ENCODE results near the gene YY1. TPM values are rescaled to one million over a fixed set of nuclear protein-coding genes. Genes with fewer than 3 reads are reported as not detected.
A peak's percentile ranks its signal among the peaks of the same experiment; 100 is the strongest.

YY1 gene
- polyA plus RNA-seq, 1 experiment: 45.6 TPM

- POLR2A ChIA-PET: interaction anchor here (1.3 kb wide), 1 partner anchor 24 kb away, joined by 4 read pairs; no protein-coding TSS in a partner anchor
Observed at GRCh38 chr14:100213956-100214769, 24.8 kb upstream of the YY1 start.

GRCh38 chr14:100214770-100215083, 24.2 kb upstream of the YY1 start:
- no peaks in the 10 kb centered on the region for H3K27me3 ChIP-seq (ENCODE audit: control insufficient read depth, insufficient read depth, low read length)
- no peak overlapping the region for H3K27ac ChIP-seq (ENCODE audit: low read depth, low read length)
- H3K4me3 ChIP-seq (ENCODE audit: low read depth, low read length): peak overlapping the region; percentile 71
- TF ChIP-seq CTCF (IDR thresholded peaks at IDR 0.05; ENCODE audit: low read depth, low read length): no peak
- CTCF ChIA-PET: interaction anchor here (1.0 to 1.1 kb wide), 2 partner anchors 23 to 26 kb away, joined by 3 read pairs; no protein-coding TSS in a partner anchor
- no peak for DNase-seq (ENCODE audit: low read depth, low spot score)
- no peaks in the 10 kb centered on the region for H3K9me3 ChIP-seq (ENCODE audit: control insufficient read depth, insufficient read depth, low read length)
- POLR2A ChIA-PET: interaction anchor here (1.3 kb wide), 1 partner anchor 23 kb away, joined by 4 read pairs; no protein-coding TSS in a partner anchor

More at GRCh38 chr14:100213956-100214769, 24.8 kb upstream of the YY1 start:
- H3K27ac ChIP-seq (ENCODE audit: low read depth, low read length): peak overlapping the region; percentile 21
- H3K4me3 ChIP-seq (ENCODE audit: low read depth, low read length): peak overlapping the region; percentile 71
- H3K27me3 ChIP-seq (ENCODE audit: control insufficient read depth, insufficient read depth, low read length): no peaks in the 10 kb centered on the region
- TF ChIP-seq CTCF (IDR thresholded peaks at IDR 0.05; ENCODE audit: low read depth, low read length): no peak
- H3K9me3 ChIP-seq (ENCODE audit: control insufficient read depth, insufficient read depth, low read length): no peaks in the 10 kb centered on the region
- DNase-seq (ENCODE audit: low read depth, low spot score): no peak
- CTCF ChIA-PET: interaction anchor here (1.0 to 1.1 kb wide), 2 partner anchors 22 to 27 kb away, joined by 3 read pairs; no protein-coding TSS in a partner anchor

GRCh38 chr14:100215330-100215885, 23.5 kb upstream of the YY1 start:
- ChIA-PET POLR2A (interaction anchor here (1.3 kb wide), 1 partner anchor 22 kb away, joined by 4 read pairs; no protein-coding TSS in a partner anchor), CTCF (interaction anchor here (1.0 kb wide), 1 partner anchor 25 kb away, joined by 3 read pairs; no protein-coding TSS in a partner anchor)
- DNase-seq (ENCODE audit: low read depth, low spot score): no peak
- Histone ChIP-seq H3K4me3 (ENCODE audit: low read depth, low read length) (no peak overlapping the region), H3K27me3 (ENCODE audit: control insufficient read depth, insufficient read depth, low read length) (no peaks in the 10 kb centered on the region), H3K27ac (ENCODE audit: low read depth, low read length) (no peak overlapping the region), H3K9me3 (ENCODE audit: control insufficient read depth, insufficient read depth, low read length) (no peaks in the 10 kb centered on the region)
- TF ChIP-seq CTCF (IDR thresholded peaks at IDR 0.05; ENCODE audit: low read depth, low read length): no peak

- no peak for TF ChIP-seq CTCF (IDR thresholded peaks at IDR 0.05; ENCODE audit: low read depth, low read length)
- ChIA-PET CTCF (interaction anchor here (0.7 to 0.9 kb wide), 2 partner anchors 38 to 272 kb away, joined by 3 to 5 read pairs; no protein-coding TSS in a partner anchor), POLR2A (interaction anchor here (0.5 to 0.7 kb wide), 3 partner anchors 11 to 43 kb away, joined by 3 to 9 read pairs (median 5); no protein-coding TSS in a partner anchor)
- Histone ChIP-seq H3K4me3 (ENCODE audit: low read depth, low read length) (no peak overlapping the region), H3K27ac (ENCODE audit: low read depth, low read length) (no peak overlapping the region), H3K27me3 (ENCODE audit: control insufficient read depth, insufficient read depth, low read length) (no peaks in the 10 kb centered on the region), H3K9me3 (ENCODE audit: control insufficient read depth, insufficient read depth, low read length) (no peaks in the 10 kb centered on the region)
- DNase-seq (ENCODE audit: low read depth, low spot score): no peak
Observed at GRCh38 chr14:100219126-100219785, 19.7 kb upstream of the YY1 start.

Data from AG04450 (cell line).